ENCODE measurements around the gene NPTX2.
"Not testable (repeated sequence)": the region's sequence is repeated elsewhere in the genome, so short reads cannot be mapped to it uniquely, and the experiment has no call there.

The NPTX2 gene

GRCh38 chr7:98617051-98617959, at the start of gene NPTX2:
TSS of gene NPTX2 (plus strand) at chr7:98617285. CDS start at chr7:98617462, 177 bp downstream.
- no peak for FAIRE-seq

DNA sequence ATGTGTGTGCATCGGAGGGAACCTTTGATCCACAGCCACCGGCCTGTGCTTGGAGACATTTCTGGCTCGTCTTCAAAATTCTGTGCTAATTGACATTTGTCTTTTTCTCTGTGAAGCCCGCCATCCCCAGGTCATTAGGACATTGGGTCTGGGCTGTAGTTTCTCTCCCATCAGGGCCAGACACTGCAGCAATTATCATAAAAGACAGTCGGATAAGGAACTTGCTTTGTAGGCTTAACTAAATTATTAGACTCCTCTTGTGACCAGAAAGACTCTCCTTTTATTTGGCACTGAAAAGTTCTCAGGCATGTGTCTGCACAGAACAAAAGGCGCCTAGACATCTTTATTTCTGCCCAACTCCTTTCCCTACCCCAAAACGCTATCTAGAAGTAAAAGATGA, 49.1 kb upstream of the NPTX2 start:
- no peak for FAIRE-seq

DNA sequence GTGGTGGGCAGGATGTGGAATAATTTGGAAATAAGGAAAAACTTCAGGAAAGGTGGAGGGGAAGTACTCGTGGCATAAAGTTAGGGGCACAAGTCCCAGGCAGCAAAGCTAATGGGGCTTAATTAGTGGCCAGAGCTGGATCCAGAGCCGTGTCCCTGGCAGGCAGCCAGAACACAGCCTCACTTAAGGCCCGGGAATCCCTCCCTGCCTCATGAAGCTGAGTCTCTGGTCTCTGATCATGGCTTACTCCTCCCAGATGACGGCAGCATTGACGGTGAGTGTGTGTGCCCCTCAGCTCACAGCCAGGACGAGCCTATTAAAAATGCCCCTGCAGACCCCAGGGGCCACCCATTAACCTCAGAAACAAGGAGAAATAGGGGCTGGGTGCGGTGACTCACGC, 48.2 kb upstream of the NPTX2 start:
- no peak for FAIRE-seq

DNA sequence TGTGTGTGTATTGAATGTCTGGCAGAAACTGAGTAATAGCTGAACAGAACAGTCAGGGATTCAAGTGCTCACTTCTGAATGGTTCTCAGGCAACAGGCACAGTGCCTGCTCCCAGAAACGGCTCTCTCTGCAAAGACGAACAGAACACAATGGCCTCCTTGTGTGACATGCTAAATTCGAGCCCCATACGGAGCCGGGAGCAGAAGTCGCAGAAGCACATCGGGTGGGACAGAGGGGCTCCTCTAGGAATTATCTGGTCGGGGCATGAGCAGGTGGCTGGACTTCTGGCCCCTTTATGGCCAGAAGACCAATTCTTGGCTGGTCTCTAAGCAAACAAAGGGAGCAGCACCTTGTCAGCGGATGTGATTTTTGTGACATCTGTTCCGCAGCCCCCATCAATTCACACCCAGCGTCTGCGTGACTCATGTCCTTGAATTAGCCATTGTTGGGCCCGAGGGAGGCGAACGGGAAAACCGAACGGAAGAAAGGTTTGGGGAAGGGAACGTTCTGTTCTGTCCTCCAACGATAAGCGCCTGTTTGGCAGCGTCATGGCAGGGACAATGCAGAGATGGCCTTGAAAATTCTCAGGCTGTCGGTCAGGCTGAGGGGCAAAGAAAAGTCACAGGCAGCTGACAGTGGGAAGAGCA, 47.3 kb upstream of the NPTX2 start:
- no peak for FAIRE-seq

GRCh38 chr7:98571006-98571405, 46.1 kb upstream of the NPTX2 start:
- FAIRE-seq, result no peak

GRCh38 chr7:98571986-98572385, 45.1 kb upstream of the NPTX2 start:
- FAIRE-seq, result no peak

- not testable (repeated sequence) for FAIRE-seq
Observed at GRCh38 chr7:98572716-98573115, 44.4 kb upstream of the NPTX2 start.

GRCh38 chr7:98573816-98574215, 43.3 kb upstream of the NPTX2 start:
- no peak for FAIRE-seq

GRCh38 chr7:98575878-98576277, 41.2 kb upstream of the NPTX2 start:
- no peak for FAIRE-seq

DNA sequence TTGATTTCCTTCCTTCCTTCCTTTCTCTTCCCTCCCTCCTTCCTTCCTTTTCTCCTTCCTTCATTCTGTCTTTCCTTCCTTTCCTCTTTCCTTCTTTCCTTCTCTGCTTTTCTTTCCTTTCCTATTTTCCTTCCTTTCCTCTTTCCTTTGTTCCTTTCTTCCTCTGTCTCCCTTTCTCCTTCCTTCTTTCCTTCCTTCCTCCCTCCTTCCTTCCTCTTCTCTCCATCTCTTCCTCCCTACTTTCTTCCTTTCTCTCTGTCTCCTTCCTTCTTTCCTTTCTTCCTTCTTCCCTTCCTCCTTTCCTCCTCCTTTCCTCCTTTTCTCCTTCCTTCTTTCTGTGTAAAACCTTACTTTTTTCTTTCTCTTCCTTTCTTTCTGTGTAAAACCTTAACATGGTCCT, 32.3 kb upstream of the NPTX2 start:
- FAIRE-seq, result no peak

DNA sequence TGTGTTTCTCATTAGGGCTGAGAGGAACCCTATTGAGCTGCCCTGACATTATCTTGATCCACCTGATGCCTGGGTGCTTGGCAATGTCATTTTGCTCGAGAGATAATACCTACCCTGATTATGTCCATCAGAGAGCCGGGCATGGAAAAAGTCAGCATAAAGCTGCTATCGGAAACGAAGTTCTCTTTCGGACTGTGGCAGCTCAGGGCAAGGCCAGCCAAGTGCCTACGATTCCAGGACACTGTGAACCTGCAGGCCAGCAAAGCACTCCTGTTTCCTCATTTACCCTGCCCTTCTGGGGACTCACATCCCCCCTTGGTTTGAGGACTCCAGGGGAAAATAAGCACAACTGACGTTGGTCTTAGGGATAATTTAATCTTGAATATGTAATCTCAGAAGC, 25.2 kb upstream of the NPTX2 start:
- FAIRE-seq, result no peak

DNA sequence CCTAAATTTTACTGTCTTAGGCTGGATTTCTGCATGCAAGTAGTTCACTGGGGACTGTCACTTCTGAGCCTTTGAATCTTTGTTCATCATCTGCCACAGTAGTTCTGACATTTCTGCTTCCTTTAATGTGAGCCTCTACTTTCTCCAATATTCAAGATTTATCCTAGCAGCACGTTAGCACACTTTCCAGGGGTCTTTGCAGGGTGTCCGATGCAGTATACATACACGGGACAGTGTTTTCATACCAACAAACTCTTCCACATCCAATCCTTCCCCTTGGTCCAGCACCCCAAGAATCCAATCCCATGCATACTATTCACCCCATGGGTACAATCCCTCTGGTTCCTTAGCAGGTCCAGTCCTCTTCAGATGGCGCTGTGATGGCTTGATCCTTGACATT, 22.7 kb upstream of the NPTX2 start:
- no peak for FAIRE-seq

GRCh38 chr7:98594787-98595186, 22.3 kb upstream of the NPTX2 start:
- no peak for FAIRE-seq

- no peak for FAIRE-seq
Observed at GRCh38 chr7:98598846-98599615, 18.1 kb upstream of the NPTX2 start.

GRCh38 chr7:98599886-98600285, 17.2 kb upstream of the NPTX2 start:
- no peak for FAIRE-seq

DNA sequence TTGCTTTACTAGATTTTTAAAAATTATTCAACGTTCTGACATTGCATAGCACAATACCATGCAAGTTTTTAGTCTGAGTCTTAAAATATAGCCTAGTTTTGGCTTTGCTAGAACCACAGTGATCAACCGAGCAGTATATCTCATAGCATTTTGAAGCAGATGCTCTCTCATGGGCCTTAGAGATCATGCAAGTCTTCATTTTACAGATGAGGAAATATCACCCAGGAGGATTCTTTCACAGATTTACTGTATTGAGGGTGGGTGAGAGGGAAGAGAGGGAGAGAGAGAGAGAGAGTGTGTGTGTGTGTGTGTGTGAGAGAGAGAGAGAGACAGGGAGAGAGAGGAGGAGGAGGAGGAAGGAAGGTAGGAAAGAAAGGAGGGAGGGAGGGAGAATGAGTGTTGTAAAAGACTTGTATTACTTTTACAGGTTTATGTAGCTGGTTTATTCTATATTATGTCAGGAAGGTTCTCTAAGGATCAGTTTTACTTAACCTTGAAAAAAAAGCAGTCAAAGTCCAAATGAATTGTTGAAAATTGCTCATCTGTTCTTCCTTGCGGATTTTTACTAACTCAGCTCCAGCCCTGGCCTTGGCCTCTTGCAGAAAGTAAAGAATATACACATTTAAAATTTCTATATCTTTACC, 14.2 kb upstream of the NPTX2 start:
- FAIRE-seq, result no peak

- no peak for FAIRE-seq
Observed at GRCh38 chr7:98603399-98603788, 13.7 kb upstream of the NPTX2 start.

DNA sequence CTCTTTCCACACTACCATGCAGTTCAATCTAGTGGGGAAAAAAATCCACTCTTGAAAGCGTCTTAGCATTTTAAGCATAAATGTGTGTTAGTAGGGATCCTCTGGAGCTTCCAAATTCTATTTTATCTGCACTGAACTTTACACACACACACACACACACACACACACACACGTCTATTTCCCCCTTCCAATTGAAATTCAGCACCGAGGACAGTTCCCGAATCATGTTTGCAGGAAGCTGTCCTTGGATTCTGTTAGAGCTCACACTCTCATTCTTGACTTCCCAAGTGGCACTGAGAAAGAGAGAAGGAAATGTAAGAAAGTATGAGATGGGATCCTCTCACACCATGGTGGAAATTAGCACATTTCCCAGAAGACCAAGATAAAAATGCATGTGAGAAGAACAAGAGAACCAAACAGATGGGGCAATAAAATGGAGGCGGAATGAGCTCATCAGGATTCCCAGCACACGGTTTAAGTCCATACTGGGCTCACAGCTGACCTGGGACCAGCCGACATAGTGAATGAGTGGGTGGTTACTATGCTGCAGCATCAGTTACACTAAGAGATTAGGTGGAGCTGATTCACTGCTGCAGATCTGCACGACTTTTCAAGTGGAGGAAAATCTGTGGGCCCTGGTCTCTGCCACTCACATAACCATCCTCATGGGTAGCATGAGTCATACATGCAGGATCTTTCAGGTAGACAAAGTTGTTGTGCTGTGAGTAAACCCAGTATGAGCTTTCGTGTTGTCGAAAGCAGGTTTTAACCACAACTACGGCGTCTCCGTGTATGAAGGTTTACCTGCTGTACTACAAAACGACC, 3.3 kb upstream of the NPTX2 start:
- FAIRE-seq, result no peak

DNA sequence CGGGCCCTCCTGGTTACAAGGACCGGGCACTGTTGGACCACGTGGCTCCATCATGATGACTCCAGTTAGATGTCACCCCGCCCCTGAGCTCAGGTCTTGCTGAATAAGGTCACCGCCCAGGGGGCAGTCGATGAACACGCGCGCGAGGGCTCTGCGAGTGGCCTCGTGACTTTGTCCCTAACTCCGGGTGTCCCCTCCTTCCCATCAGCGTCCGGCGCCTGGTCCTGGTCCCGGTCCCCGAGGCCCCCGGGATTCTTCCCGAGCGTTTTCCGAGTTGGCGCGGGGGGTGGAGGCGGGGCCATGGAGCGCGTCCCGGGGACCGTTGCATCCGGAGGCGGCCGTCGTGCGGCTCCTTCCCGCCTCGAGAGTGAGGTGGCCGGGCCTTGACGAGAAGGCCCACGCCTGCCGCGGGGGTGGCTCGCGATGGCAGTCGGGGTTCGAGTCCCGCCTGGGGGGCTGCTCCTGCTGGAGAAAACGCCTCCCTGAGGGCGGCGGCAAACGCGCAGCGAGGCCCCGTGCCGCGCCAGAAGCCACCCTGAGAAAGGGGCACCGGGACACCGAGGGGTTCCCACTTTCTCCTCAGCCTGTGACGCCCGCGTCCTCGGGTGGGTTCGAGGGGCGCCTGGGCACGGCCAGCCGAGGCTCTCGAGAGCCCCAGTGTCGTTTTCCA, 569 bp upstream of the NPTX2 start:
- FAIRE-seq, result no peak

DNA sequence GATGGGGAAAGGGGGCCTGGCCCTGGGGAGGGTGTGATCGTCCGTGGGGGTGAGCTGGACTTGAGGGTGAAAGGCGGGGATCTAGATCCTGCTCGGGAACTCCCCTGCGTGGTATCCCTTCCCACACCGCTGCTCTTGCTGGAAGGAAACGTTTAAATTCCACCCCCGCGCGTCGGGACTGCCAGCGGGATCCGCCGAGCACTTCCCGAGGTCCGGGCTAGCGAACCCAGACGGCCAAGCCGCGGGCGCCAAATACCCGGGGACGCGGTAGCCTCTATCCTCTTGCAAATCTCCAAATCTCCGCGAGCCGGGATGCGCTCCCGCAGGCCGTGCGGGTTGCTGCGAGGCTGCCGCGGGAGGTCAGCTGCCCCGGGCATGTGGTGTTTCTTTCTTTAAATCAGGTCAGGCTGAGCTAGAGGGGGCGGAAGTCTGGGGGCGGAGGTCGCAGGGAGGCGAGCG, 904 bp downstream of the NPTX2 start:
- no peak for FAIRE-seq

GRCh38 chr7:98618786-98619185, 1.7 kb downstream of the NPTX2 start:
- FAIRE-seq, result no peak

All from G401.6 (cell line).